Measurements from ENCODE around the gene REEP1.

Gene REEP1, protein sequence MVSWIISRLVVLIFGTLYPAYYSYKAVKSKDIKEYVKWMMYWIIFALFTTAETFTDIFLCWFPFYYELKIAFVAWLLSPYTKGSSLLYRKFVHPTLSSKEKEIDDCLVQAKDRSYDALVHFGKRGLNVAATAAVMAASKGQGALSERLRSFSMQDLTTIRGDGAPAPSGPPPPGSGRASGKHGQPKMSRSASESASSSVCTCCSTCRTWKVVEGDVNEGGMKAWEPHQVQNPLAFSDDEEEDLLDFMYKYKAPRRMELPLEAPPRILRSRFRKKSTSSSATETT

DNA sequence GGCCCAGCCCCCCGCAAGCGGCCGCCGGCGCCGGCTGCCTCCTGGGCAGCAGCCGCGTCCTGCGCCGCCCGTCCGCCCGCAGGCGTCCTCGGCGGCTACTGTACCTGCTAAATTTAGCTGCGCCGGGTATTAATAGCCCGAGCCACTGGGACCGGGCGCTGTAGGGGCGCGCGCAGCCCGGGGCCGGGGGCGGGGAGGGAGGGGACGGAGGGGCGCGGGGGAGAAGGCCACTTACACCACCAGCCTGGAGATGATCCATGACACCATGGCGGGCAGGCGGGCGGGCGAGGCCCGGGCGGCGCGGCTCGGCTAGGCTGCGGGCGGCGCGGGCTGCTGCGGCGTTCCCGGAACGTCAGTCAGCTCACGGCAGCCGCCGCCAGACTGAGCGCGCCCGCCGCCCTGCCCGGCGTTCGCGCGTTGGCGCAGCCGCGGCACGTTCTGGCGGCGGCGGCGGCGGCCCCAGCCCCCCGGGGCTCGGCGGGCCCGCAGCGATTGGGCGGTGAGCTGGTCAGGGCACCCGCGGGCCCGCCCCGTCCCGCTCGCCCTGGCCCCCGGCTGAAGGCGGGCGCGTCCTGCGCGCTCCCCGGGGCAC is at the start of gene REEP1:
TSS of gene REEP1 (minus strand) at position 383 of the 592 bp plus-strand sequence. CDS start at position 267, 116 bp downstream.
- no peak for DNase-seq (ENCODE audit: low spot score)

DNA sequence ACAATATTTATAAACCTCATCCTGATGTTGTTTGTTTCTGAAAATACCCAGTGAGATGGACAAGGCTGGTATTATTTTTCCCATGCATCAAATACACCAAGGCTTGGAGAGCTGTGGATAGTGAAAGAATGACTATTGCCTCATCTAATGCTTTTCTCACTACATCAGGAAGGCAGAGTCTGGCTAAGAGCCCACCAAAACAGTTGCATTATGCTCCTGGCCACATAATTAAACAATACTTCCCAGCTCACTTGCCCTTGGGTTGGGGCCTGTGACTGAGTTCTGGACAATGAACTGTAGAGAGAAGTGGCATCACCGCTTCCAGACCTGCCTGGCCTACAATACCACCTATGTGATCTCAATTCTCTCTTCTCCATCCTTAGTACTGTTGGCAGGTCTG is 46.4 kb upstream of the REEP1 start:
- DNase-seq (ENCODE audit: low spot score), result no peak

DNA sequence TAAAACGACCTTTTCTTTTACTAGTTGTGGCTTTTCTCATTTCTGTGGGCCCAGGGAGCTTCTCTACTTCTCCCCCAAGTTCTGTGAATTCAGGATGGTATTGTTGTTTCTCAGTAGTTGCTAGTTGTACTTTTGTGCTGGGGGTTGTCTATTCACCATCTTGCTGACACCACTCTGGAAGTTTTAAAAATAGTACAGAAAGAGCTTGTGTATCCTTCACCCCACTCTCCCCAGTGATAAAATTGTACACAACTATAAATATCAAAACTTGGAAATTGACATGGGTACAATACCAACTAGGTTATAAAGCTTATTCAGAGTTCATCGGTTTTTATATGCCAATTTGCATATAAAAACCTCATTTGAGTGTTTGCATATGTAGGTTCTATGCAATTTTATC is 45.3 kb upstream of the REEP1 start:
- no peak for DNase-seq (ENCODE audit: low spot score)

DNA sequence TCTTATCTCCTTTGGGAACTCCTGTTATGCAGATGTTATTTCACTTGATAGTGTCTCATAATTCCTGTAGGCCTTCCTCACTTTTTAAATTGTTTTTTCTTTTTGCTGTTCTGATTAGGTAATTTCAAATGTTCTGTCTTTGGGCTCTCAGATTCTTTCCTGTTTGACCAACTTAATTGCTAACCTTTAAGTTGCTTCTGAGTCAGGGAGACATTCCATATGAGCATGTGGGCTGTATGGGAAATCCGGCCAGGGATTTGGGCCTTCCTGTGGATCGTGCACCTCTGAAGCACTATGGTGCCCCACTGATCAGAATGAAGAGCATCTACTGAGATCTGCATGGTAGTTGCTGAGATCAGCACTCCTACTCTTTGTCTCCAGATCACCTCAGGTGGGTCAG is 44.7 kb upstream of the REEP1 start:
- DNase-seq (ENCODE audit: low spot score), result no peak

DNA sequence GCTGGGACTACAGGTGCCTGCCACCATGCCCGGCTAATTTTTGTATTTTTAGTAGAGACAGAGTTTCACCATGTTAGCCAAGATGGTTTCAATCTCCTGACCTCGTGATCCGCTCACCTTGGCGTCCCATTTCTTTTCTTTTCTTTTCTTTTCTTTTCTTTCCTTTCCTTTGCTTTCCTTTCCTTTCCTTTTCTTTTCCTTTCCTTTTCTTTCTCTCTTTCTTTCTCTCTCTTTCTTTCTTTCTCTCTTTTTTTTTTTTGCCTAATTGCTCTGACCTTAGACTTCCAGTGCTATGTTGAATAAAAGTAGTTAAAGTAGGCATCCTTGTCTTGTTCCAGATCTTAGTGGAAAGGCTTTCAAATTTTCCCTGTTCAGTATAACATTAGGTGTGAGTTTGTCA is 41.0 kb upstream of the REEP1 start:
- no peak for DNase-seq (ENCODE audit: low spot score)

DNA sequence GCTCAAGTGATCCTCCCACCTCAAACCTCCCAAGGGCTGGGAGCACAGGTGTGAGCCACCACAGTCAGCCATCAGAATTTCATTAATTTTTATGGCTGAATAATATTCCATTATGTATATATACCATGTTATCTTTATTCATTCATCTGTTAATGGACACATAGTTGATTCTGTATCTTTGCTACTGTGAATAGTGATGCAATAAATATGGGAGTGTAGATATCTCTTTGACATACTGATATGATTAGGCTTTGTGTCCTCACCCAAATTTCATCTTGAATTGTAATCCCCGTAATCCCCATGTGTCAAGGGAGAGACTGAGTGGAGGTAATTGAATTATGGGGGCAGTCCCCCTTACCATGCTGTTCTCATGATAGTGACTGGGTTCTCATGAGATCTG is 38.2 kb upstream of the REEP1 start:
- DNase-seq (ENCODE audit: low spot score), result no peak

DNA sequence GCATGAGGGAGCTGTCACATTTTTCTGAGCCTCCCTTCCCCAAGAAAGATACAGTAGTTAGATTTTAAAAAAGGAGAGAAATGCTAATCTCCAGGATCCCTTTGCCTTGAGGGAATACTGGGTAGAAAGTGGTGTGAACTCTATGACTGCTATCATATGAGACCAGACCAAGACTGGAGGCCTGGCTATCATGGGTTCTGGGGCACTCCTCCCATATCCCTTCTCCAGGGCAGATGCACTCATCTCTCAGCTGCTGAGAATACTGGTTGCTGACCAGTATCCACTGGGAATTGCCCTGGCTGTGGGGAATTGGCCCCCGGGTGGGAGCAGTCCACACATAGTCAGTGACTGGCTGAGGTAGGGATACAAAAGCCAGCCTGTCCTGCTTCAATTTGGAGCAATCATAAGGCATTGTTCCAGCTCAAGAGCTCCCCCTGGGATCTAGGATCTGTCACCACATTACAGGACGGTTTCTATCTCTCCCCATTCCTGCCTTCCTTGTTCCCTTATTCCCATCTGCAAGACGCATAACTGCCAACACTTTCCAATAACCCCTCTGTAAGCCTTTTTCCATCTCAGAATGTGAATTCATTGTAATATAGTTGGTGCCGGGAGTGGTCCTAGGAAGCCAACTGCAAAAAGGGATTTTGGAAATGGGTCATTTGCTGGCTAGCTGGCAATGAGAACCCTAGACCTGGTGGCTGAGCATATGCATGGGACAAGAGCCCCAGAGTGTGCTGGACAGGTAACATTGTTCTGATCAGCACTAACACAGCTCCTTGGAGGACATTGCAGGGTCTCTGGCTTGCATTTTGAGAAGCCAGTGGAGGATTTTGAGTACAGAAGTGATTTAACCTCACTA is 35.4 kb upstream of the REEP1 start:
- no peak for DNase-seq (ENCODE audit: low spot score)

DNA sequence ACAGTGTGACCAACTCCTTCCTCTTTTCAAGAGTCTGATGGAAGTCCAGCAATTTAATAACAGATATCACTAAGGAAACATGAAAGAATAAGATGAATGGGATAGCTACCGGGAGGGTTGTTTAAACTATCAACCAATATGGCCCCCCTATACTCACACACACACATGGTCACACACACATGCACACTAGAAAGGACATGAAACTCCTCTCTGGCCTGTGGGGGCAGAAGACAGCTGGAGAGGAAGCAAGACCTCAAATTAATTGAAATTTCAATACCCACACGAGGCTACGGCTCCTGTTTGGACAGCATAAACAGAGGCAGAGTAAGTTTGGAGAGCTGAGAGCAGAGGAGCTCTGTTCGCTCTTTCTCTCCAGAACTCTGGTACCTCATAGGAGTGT is 34.7 kb upstream of the REEP1 start:
- no peak for DNase-seq (ENCODE audit: low spot score)

DNA sequence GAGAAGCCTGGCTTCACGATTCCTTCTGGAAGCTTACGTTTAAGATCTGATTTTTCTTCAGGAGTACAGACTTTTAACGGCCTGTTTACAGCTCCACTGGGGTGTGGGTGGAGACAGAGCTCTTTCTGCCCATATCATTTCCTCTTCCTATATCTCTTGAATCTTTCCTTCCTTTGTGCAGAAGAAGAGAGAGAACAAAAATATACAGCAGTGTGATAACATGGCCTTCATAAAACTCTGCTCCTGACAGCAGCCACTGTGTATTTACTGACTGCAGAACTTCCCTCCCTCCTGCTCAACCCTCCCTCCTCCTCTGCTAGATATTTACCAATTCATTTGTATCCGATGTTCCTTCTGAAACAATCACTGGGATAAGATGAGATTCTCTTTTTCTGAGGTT is 34.1 kb upstream of the REEP1 start:
- DNase-seq (ENCODE audit: low spot score), result no peak

DNA sequence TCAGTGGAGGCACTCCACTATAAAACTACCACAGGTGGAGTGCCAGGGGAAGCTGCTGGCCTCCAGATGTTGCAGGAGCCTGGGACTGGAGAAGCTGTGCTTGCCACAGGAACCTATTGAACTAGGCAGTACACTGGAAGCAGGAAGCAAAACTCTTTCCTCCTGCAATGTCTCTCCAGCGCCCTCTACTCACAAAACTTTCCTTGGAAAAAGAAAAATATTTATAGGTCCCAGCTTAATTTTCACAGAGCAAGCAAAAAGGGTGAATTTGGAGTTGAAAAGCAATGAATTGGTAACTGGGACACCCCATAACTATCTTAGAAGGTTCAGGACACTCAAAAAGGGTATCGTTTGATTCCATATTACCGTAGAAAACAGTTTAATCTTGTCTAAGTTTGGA is 33.2 kb upstream of the REEP1 start:
- no peak for DNase-seq (ENCODE audit: low spot score)

DNA sequence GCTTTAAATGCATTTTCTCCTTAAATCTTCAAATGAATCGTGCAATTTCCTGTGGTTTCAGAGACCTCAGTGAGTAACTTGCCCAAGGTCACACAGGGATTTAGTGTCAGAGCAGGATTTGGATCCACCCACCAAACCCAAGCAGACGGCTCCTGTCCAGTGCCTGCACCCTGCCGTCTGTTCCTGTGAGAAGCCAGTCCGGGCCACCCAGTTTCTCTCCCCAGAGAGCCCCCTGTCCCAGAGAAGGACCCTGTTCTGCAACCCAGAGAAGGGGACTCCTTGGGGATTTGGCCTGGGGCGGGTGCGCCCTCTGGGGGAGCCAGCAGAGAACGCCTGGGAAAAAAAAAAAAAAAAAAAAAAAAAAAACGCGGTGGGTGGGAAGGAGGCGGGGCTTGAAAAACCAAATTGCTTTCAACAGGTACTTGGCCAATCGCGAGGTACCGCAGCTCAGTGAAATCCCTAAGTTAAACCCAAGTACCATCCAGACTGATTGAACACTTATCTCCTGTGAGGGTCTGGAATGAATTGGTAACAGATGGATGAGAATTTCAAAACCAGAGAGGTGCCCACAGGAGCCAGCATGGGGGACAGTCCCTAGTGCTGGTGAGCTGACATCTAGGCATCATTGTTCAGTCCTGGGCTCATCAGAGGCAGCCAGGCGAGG is 30.9 kb upstream of the REEP1 start:
- peak; percentile 25 for DNase-seq (ENCODE audit: low spot score)

DNA sequence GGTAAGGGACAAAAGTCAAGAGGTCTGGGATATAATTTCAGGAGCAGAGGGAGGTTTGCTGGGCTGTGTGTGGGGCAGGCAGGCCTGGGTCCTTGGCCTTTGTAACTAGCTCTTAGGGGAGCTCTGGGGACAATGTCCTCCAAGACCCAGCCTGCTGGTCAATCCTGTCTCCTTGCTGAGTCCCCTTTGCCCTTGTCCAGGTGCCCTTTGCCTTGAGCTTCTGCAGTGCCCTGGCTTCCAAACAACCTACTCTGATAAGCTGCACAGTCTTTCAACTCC is 30.0 kb upstream of the REEP1 start:
- DNase-seq (ENCODE audit: low spot score), result no peak

DNA sequence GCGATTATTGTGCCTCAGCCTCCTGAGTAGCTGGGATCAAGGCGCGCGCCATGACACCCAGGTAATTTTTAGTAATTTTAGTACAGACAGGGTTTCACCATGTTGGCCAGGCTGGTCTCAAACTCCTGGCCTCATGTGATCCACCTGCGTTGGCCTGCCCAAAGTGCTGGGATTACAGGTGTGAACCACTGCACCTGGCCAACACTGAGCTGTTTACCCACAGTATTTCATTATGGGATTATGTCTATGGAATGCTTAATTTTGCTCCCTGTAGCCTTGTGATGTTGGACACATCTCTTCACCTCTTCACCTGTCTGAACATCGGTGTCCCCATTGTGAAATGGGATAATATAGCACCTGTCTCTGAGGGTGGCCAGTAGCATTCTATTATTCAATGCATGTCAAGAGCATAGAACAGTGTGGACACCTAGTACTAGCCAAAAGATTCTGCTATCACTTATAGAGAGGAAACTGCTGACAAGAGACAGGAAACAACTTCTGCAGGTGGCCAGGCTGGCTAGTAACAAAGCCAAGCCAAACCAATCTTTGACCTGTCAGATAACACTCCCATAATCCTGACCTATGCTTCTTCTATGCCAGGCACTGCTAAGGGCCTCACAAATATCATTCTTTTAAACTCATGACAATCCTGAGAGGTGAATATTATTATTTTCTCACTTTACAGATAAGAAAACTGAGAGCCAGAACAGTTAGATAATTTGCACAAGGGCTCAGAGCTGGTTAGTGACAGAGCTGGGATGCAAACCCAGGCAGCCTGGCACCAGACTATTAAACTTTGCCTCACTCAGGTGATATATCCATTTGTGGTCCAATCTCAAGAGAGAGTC is 29.4 kb upstream of the REEP1 start:
- no peak for DNase-seq (ENCODE audit: low spot score)

DNA sequence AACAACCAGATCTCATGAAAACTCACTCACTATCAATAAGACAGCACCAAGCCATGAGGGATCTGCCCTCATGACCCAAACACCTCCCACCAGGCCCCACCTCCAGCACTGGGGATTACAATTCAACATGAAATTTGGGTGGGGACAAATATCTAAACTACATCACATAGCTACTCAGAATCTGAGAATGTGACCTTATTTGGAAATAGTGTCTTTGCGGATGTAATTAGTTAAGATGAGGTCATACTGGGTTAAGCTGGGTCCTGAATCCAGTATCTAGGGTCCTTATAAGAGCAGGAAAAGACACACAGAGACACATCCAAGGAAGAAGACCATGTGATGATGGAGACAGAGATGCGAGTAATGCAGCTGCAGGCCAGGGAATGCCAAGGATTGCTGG is 27.5 kb upstream of the REEP1 start:
- no peak for DNase-seq (ENCODE audit: low spot score)

DNA sequence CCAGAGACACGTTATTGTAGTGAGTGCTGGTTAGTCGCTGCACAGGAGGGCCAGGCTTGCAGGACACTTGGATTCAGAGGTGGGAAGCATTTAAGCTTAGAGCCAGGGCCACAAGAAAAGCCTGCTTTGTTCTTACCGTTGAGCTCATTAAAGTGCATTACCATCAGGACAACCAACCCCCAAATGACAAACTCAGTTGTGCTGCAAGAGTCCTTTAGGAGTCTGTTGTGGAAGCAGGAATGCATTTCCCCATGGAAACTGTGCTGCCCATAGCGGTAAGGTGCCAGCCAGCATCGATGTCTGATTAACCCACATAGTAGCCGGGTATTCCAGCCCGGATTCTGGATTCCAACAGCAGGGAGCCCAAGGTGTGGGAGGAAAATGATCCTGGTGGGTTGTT is 23.4 kb upstream of the REEP1 start:
- no peak for DNase-seq (ENCODE audit: low spot score)

DNA sequence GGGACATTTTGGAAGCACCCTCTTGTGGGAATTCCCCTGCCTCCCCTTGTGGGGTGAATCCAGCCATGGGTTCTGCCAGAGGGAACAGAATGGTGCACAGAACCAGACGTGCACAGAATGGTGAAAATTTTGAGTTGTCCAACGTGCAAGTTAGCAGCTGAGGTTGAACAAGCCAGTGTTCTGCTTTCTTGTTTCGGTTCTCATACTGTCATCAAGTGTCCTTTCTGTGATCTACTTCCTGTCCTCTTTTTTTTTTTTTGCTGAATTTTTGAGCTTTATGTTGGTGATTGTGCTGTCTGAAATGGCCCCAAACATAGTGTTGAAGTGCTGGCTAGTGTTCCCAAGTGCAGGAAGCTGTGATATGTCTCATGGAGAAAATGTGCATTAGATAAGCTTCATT is 21.5 kb upstream of the REEP1 start:
- DNase-seq (ENCODE audit: low spot score), result no peak

DNA sequence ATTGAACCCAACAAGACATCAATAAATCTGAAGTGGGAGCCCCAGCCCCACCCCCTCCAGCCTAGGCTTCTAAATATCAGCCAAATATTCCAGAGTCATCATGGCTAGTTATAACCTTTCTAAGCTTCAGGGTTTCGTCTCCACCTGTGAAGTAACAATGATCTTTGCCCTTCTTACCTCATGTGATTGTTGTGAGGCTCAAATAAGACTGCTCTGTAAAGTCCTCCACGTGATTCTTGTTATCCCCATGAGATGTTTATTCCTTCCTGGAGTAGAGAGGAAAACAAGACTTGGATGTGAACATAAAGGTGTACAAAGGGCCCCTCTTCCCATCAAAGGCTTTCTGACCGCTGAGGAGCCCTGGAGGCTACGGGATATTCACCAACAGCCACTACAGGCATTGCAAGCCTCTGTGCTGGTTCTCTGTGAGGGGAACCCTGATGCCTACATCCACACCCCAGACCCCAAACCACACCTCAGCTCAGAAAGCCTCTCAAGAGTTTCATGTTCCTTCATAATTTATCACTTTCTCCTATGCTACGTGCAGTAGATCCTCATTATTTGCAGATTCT is 20.1 kb upstream of the REEP1 start:
- no peak for DNase-seq (ENCODE audit: low spot score)

DNA sequence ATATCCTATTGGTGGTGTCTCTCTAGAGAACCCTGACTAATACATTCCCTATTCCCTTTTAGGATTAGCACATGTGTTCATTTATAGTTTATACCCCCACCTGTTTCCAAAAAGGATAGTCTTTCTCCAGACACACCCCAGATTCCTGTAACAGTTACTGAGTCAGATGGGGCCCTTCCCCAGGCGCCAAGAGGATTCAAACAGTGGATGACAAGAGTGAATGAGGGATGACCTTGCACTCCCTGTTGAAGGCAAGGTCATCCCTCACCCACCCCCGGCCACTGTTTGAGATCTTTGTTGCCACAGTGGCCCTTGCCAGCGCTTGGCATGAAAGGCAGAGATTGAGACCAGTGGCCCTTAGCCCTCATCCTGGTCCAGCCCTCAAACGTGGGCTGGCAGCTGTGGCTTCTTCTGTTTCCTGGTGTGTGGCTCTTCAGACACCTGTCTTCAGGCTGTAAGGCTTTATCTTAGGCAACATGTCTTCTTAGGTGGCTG is 15.3 kb upstream of the REEP1 start:
- DNase-seq (ENCODE audit: low spot score), result no peak

DNA sequence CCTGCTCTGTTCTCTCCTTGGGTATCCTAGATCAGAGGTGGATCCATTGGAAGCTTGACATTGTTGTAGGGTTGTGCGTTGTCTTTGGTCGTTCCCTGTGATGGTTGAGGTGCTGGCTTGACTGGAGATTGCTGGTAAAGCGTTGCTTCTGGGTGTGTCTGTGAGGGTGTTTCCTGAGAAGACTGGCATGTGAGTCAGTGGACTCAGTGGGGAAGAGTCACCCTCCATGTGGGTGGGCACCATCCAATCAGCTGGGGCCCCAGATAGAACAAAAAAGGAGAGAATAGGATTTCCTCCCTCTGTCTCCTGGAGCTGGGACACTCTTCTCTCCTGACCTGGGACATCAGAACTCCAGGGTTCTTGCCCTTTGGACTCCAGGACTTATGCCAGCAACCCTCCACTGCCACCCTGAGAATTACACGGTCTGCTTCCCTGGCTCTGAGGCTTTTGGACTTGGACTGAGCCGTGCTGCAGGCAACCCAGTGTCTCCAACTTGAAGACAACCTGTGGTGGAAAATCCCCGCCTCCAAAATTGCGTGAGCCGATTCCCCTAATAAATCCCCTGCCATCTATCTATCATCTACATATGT is 14.8 kb upstream of the REEP1 start:
- no peak for DNase-seq (ENCODE audit: low spot score)

DNA sequence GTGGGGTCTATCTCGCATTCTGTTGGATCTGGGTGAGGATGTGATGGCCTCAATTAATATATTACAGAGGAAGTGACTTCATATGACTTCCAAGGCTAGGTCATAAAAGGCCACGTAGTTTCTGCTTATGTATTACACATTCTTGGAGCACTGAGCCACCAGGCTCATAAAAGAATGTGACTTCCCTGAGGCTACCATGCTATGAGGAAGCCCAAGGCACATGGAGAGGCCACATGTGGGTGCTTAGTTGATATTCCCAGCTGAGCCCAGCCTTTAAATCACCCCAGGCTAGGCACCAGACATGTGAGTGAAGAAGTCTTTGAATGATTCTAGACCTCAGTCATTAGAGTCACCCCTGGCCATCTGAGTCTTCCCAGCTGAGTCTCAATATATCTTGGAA is 13.3 kb upstream of the REEP1 start:
- no peak for DNase-seq (ENCODE audit: low spot score)

DNA sequence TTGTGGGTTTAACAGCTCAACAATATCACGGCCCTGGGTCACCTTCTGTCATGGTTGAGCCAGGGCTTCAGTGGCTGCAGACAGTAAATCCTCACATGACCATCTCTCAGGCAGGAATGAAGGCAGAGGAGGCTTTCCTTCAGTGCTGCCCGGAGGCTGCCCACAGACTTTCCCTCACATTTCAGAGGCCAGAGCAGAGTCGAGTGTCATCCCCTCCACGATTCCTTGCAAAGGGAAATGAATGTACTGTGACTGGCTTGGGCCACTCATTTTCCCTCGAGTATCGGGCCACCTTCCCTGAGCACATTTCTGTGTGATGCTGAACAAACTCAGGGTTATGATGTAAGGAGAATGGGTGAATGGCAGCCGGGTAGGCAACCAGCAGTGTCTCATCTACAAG is 10.0 kb upstream of the REEP1 start:
- no peak for DNase-seq (ENCODE audit: low spot score)

All from CD4-positive, alpha-beta T cell treated with Interleukin-15 for 4 hours (primary cell).